ENCODE measurements around the gene BPIFB3.

Gene BPIFB3

GRCh38 chr20:33061658-33062028 is 7.9 kb downstream of the BPIFB3 start:
- DNase-seq (ENCODE audit: extremely low read depth in 1 of 2, low read depth in 1 of 2): no peak

- no peak for DNase-seq (ENCODE audit: extremely low read depth in 1 of 2, low read depth in 1 of 2)
These were observed 8.6 kb downstream of the BPIFB3 start for GRCh38 chr20:33062105-33062824.

- no peak for DNase-seq (ENCODE audit: extremely low read depth in 1 of 2, low read depth in 1 of 2)
These were observed 9.1 kb downstream of the BPIFB3 start for GRCh38 chr20:33062825-33063149.

GRCh38 chr20:33063271-33063670 is 9.6 kb downstream of the BPIFB3 start:
- DNase-seq (ENCODE audit: extremely low read depth in 1 of 2, low read depth in 1 of 2): no peak

GRCh38 chr20:33064572-33065287 is 11.0 kb downstream of the BPIFB3 start:
- DNase-seq (ENCODE audit: extremely low read depth in 1 of 2, low read depth in 1 of 2): no peak

GRCh38 chr20:33065785-33066184 is 12.1 kb downstream of the BPIFB3 start:
- DNase-seq (ENCODE audit: extremely low read depth in 1 of 2, low read depth in 1 of 2): no peak

GRCh38 chr20:33067806-33068205 is 14.1 kb downstream of the BPIFB3 start:
- no peak for DNase-seq (ENCODE audit: extremely low read depth in 1 of 2, low read depth in 1 of 2)

- no peak for DNase-seq (ENCODE audit: extremely low read depth in 1 of 2, low read depth in 1 of 2)
These were observed 14.7 kb downstream of the BPIFB3 start for GRCh38 chr20:33068251-33068939.

GRCh38 chr20:33069673-33070072 is 16.0 kb downstream of the BPIFB3 start:
- no peak for DNase-seq (ENCODE audit: extremely low read depth in 1 of 2, low read depth in 1 of 2)

- no peak for DNase-seq (ENCODE audit: extremely low read depth in 1 of 2, low read depth in 1 of 2)
These were observed 16.7 kb downstream of the BPIFB3 start for GRCh38 chr20:33070111-33071053.

GRCh38 chr20:33071198-33071597 is 17.5 kb downstream of the BPIFB3 start:
- DNase-seq (ENCODE audit: extremely low read depth in 1 of 2, low read depth in 1 of 2): no peak

- no peak for DNase-seq (ENCODE audit: extremely low read depth in 1 of 2, low read depth in 1 of 2)
These were observed 18.7 kb downstream of the BPIFB3 start for GRCh38 chr20:33072362-33072761.

GRCh38 chr20:33072813-33073212 is 19.1 kb downstream of the BPIFB3 start:
- no peak for DNase-seq (ENCODE audit: extremely low read depth in 1 of 2, low read depth in 1 of 2)

- DNase-seq (ENCODE audit: extremely low read depth in 1 of 2, low read depth in 1 of 2): no peak
These were observed 21.0 kb downstream of the BPIFB3 start for GRCh38 chr20:33074675-33075074.

GRCh38 chr20:33075281-33075680 is 21.6 kb downstream of the BPIFB3 start:
- DNase-seq (ENCODE audit: extremely low read depth in 1 of 2, low read depth in 1 of 2): no peak

- DNase-seq (ENCODE audit: extremely low read depth in 1 of 2, low read depth in 1 of 2): no peak
These were observed 23.1 kb downstream of the BPIFB3 start for GRCh38 chr20:33076662-33077372.

GRCh38 chr20:33079259-33079658 is 25.6 kb downstream of the BPIFB3 start, which contains the start of gene BPIFB4:
TSS of gene BPIFB4 (plus strand) at chr20:33079643. CDS start at chr20:33081527, 1,884 bp downstream.
- no peak for DNase-seq (ENCODE audit: extremely low read depth in 1 of 2, low read depth in 1 of 2)

GRCh38 chr20:33081411-33082154 is 27.9 kb downstream of the BPIFB3 start:
- DNase-seq (ENCODE audit: extremely low read depth in 1 of 2, low read depth in 1 of 2): no peak

- DNase-seq (ENCODE audit: extremely low read depth in 1 of 2, low read depth in 1 of 2): no peak
These were observed 28.8 kb downstream of the BPIFB3 start for GRCh38 chr20:33082546-33082945.

Data from stimulated activated CD8-positive, alpha-beta memory T cell treated with anti-CD3 and anti-CD28 coated beads, Interleukin-7, amount 100 ng/mL, for 48 hours (primary cell).